ENCODE data around the gene CHD1L.

CHD1L gene

DNA sequence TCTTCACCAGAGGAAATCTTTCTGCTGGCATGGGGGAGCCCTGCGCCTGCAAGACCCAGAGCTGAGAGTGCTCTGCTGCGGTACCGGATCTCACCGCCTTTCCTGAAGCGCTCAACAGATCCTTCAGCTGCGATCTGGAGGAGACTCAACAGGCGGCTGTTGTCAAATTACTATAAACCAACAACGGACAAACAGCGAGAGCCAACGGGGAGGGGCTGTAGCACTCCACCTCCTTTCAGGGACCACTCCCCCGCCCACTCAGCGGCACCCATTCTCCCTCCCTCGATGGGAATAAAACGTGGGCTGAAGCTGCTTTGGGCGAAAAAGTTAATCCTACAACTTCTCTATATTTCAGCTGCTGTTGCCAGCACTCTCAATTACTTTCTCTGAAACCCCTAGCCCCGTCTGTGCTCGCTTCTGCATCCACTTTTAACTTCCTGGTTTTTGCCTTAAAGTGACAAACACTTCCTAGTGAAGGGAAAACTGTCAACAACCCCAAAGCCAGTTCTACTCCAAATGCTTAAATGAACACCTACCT, 17.2 kb upstream of the CHD1L start, which contains the start of gene FMO5:
Gene FMO5 (minus strand): TSS at position 147 of the 538 bp plus-strand sequence. CDS start 310 bp downstream, outside the sequence.
- no peak for TF ChIP-seq POLR2AphosphoS5 (IDR thresholded peaks at IDR 0.05; ENCODE audit: low read depth, low read length)

DNA sequence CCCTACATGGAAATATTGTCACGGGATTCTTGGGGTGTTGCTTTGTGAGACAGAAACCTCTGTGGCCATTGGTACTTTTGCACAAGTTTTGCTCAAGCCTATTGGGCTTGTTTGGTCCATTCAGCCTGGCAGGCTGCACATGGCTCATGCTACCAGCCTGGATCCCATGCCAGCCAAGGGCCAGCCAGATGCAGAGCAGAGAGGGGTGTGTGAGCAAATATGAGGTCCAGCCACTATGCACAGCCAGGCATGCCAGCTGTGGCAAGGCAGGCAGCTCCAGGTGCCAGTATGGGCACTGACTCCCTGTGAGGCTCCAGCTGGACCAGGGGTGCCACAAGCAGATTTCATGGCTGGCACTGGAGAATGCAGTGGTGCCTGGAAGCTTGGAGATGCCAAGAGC, 6.7 kb upstream of the CHD1L start:
- TF ChIP-seq TAF1 (IDR thresholded peaks at IDR 0.05; ENCODE audit: borderline replicate concordance, insufficient read depth, low read length) = no peak
- TF ChIP-seq SIN3A (IDR thresholded peaks at IDR 0.05; ENCODE audit: borderline replicate concordance, insufficient read depth, low read length) = no peak
- TF ChIP-seq, protein P1, sequence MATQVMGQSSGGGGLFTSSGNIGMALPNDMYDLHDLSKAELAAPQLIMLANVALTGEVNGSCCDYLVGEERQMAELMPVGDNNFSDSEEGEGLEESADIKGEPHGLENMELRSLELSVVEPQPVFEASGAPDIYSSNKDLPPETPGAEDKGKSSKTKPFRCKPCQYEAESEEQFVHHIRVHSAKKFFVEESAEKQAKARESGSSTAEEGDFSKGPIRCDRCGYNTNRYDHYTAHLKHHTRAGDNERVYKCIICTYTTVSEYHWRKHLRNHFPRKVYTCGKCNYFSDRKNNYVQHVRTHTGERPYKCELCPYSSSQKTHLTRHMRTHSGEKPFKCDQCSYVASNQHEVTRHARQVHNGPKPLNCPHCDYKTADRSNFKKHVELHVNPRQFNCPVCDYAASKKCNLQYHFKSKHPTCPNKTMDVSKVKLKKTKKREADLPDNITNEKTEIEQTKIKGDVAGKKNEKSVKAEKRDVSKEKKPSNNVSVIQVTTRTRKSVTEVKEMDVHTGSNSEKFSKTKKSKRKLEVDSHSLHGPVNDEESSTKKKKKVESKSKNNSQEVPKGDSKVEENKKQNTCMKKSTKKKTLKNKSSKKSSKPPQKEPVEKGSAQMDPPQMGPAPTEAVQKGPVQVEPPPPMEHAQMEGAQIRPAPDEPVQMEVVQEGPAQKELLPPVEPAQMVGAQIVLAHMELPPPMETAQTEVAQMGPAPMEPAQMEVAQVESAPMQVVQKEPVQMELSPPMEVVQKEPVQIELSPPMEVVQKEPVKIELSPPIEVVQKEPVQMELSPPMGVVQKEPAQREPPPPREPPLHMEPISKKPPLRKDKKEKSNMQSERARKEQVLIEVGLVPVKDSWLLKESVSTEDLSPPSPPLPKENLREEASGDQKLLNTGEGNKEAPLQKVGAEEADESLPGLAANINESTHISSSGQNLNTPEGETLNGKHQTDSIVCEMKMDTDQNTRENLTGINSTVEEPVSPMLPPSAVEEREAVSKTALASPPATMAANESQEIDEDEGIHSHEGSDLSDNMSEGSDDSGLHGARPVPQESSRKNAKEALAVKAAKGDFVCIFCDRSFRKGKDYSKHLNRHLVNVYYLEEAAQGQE (IDR thresholded peaks at IDR 0.05; ENCODE audit: insufficient read depth in 1 of 2, low read depth in 2 of 2, low read length in 2 of 2) = no peak
- TF ChIP-seq FOXP2 (optimal IDR thresholded peaks at IDR 0.05; ENCODE audit: borderline replicate concordance, extremely low read depth, extremely low read length, insufficient read depth) = no peak
- no peak for TF ChIP-seq POLR2AphosphoS5 (IDR thresholded peaks at IDR 0.05; ENCODE audit: low read depth, low read length)

DNA sequence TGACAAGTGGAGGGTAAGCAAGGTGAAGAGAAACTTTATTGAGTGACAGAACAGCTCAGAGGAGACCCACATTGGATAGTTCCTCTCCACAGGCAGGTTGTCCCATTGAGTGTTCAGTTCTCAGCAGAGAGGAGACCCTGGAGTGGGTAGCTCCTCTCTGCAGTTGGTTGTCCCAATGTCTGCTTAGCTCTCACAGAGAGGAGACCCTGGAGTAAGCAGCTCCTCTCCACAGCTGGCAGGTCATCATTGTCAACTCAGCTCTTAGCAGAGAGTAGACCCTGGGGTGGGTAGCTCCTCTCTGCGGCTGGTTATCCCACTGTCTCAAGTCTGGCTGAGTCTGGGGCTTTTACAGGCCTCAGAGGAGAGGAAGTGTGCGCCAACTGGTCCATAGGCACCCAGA, 6.0 kb upstream of the CHD1L start:
- TF ChIP-seq FOXP2 (optimal IDR thresholded peaks at IDR 0.05; ENCODE audit: borderline replicate concordance, extremely low read depth, extremely low read length, insufficient read depth) = no peak
- no peak for TF ChIP-seq TAF1 (IDR thresholded peaks at IDR 0.05; ENCODE audit: borderline replicate concordance, insufficient read depth, low read length)
- TF ChIP-seq, protein P1 (IDR thresholded peaks at IDR 0.05; ENCODE audit: insufficient read depth in 1 of 2, low read depth in 2 of 2, low read length in 2 of 2) = no peak
- no peak for TF ChIP-seq SIN3A (IDR thresholded peaks at IDR 0.05; ENCODE audit: borderline replicate concordance, insufficient read depth, low read length)
- no peak for TF ChIP-seq POLR2AphosphoS5 (IDR thresholded peaks at IDR 0.05; ENCODE audit: low read depth, low read length)

DNA sequence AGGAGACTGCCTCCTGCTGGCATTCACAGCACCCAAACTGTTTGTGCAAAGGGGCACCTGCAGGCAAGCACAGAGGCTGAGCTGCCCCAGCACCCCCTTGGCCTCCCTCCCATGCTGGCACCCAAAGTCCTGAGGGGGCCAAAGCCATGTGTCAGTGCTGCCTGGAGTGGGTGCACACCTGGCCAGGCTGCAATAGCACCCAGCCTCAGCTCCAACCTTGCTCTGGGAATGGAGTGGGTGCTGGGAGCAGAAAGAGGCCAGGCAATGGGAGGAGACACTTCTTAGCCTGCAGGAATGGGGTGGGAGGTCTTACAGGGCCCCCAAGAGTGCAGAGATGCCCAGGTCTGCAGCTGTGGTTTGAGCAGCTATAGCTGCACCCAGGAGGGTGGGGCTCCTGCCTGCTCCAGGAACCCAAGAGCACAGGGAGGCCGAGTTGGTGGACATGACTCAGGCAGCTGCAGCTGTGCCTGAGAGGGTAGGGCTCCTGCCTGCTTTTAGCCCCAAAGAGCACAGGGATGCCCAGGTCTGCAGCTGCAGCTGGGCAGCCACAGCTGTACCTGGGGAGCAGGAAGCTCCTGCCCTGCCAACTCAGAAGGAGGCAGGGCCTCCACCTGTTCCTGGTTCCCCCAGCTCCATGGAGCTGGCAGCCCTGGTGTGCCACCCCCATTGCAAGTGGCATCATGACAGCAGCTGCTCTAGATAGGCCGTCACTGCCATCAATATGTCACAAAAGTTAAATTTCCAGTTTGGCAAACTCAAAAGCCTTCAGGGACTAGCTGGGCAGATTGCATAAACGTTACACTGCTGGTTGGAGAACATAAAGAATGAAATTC, 5.3 kb upstream of the CHD1L start:
- TF ChIP-seq POLR2AphosphoS5 (IDR thresholded peaks at IDR 0.05; ENCODE audit: low read depth, low read length) = no peak
- no peak for TF ChIP-seq SIN3A (IDR thresholded peaks at IDR 0.05; ENCODE audit: borderline replicate concordance, insufficient read depth, low read length)
- TF ChIP-seq TAF1 (IDR thresholded peaks at IDR 0.05; ENCODE audit: borderline replicate concordance, insufficient read depth, low read length) = no peak

DNA sequence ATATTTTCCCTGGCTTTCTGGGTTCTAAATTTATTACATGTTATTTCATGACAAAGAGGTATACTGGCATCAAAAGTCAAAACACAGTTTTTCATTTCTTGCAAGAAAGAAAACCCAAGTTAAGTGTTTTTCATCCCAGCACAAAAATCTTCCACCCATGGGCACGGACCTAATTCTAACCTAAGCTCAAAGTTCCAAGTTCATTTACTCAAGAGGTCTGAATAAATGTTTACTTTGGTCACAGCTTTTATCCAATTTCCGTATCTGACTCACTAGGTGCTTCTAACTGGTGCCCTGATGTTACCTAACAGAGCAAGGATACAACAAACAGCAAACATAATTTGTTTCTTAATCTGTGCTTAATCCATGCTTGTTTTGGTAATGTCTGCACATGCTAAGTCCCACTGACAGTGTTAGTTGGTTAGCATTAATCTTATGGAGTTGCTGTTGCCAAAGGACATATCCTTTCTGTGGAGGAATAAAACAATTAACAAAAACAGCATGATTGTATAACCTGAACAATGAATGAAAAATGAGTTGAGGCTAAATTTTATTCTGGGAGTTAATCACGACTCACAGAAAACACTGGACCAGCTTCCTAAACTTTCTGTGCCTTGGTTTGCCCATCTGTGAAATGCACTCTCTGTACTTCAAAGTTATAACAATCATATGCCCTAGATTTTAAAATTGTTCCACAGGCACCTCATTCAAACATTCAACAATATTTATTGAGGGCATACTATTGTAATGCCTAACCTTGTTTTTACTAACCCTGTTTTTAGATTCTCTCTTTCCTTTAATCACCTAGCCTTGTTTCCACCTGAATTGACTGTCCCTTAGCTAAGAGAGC, 4.2 kb upstream of the CHD1L start:
- no peak for TF ChIP-seq FOXP2 (optimal IDR thresholded peaks at IDR 0.05; ENCODE audit: borderline replicate concordance, extremely low read depth, extremely low read length, insufficient read depth)
- TF ChIP-seq TAF1 (IDR thresholded peaks at IDR 0.05; ENCODE audit: borderline replicate concordance, insufficient read depth, low read length) = no peak
- no peak for TF ChIP-seq POLR2AphosphoS5 (IDR thresholded peaks at IDR 0.05; ENCODE audit: low read depth, low read length)
- TF ChIP-seq SIN3A (IDR thresholded peaks at IDR 0.05; ENCODE audit: borderline replicate concordance, insufficient read depth, low read length) = no peak

DNA sequence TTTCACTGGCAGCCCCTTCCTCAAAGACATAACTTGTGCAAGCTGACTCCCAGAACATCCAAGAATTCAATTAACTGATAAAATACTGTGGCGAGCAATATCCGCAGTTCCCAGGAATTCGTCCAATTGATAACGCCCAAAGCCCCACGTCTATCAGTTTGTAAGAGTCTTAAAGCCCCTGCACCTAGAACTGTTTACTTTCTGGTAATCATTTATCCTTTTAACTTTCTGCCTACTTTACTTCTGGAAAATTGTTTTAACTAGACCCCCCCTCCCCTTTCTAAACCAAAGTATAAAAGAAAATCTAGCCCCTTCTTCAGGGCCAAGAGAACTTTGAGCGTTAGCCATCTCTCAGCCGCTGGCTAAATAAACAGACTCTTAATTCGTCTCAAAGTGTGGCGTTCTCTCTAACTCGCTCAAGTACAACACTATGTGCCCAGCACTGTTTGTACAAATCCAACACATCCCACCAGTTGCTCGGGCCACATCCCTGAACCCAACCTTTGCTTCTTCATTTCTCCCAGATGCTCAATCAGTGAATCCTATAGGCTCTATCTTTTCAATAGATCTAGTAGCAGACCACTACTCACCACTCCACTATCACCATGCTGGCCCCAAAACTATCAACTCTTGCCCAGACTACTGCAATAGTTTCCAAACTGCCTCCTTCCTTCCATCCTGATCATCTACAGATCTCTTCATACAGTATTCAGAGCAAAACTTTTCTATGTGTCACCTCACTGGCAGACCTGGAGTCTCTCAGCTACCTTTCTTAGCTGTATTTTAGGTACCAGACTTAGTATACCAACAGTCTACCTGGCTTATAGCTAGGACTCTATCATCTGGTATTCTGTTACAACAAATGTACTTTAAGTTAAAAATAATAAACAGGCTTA, 3.3 kb upstream of the CHD1L start:
- TF ChIP-seq, protein P1 (IDR thresholded peaks at IDR 0.05; ENCODE audit: insufficient read depth in 1 of 2, low read depth in 2 of 2, low read length in 2 of 2) = no peak
- TF ChIP-seq FOXP2 (optimal IDR thresholded peaks at IDR 0.05; ENCODE audit: borderline replicate concordance, extremely low read depth, extremely low read length, insufficient read depth) (no peak), SIN3A (IDR thresholded peaks at IDR 0.05; ENCODE audit: borderline replicate concordance, insufficient read depth, low read length) (no peak), POLR2AphosphoS5 (IDR thresholded peaks at IDR 0.05; ENCODE audit: low read depth, low read length) (no peak), TAF1 (IDR thresholded peaks at IDR 0.05; ENCODE audit: borderline replicate concordance, insufficient read depth, low read length) (no peak)
